Coronary artery (tissue), 2 donors: ENCODE results near the gene SLC66A1.
A peak's percentile ranks its signal among the peaks of the same experiment; 100 is the strongest.

Experiments used
- DNase-seq: peaks from one replicate; pipeline ENCODE4 v3.0.0-alpha.2; 2017; ENCODE audit warnings: low spot score
- H3K27ac ChIP-seq, 2 donors: fragments of 200-600 bp; sonication (generic); one replicate each; pipeline ENCODE4 v1.5.1; 2016 to 2019
- H3K4me3 ChIP-seq: fragments of 200-600 bp; sonication (generic); 2 replicates; pipeline ENCODE4 v1.5.1; 2016; ENCODE audit warnings: mild to moderate bottlenecking, moderate library complexity
- TF ChIP-seq, protein P1 (sequence below): fragments of 200-600 bp; sonication (generic); IDR thresholded peaks from one replicate; pipeline ENCODE4 v1.5.1; 2019; ENCODE audit warnings: antibody characterized with exemption

SLC66A1 gene

DNA sequence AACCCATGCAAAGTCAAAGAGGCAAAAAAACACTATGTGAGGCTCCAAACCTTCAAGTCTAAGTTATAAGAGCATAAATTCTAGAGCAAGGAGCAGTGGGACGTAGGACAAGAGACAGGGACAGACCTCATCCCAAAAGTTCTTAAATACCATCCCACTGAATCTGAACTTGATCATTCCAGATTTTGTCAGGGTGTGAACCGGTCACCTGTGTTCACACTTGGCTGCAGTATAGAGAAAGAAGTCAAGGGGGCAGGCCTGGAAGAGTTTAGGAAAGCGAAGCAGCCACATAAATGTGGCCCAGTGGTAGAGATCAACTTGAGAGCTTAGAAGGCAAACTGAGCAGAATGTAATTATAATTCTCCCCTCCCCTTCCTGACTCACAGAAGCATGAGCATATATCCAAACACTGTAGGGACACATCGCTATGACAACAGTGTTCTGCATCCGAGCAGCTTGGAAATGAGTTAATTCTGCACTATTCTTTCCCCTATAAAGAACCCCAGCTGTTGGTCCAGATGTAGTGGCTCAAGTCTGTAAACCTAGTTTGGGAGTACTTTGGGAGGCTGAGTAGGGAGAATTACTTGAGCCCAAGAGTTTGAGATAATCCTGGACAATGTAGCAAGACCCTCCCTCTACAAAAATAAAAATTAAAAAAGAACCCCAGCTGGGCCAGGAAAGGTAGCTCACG, 2.9 kb upstream of the SLC66A1 start:
- TF ChIP-seq, protein P1, sequence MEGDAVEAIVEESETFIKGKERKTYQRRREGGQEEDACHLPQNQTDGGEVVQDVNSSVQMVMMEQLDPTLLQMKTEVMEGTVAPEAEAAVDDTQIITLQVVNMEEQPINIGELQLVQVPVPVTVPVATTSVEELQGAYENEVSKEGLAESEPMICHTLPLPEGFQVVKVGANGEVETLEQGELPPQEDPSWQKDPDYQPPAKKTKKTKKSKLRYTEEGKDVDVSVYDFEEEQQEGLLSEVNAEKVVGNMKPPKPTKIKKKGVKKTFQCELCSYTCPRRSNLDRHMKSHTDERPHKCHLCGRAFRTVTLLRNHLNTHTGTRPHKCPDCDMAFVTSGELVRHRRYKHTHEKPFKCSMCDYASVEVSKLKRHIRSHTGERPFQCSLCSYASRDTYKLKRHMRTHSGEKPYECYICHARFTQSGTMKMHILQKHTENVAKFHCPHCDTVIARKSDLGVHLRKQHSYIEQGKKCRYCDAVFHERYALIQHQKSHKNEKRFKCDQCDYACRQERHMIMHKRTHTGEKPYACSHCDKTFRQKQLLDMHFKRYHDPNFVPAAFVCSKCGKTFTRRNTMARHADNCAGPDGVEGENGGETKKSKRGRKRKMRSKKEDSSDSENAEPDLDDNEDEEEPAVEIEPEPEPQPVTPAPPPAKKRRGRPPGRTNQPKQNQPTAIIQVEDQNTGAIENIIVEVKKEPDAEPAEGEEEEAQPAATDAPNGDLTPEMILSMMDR: no peak
- no peak for DNase-seq
- H3K27ac ChIP-seq: no peak overlapping the region
- H3K4me3 ChIP-seq: no peak overlapping the region

DNA sequence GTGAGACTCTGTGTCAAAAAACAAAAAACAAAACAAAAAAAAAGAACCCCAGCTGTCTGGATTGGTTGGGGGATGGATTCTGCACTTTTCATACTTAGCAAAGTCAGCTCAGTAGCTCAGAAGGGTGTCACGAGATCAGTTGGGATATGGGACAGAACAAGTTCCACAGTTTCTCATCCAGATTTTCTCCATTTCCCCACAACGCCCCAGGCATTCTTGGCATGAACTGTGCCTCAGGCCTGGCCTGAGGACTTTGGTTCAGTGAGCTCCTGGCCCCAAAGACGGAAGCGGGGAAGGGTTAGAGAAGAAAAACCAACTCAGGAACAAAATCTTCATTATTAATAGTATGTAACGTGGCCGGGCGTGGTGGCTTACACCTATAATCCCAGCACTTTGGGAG, 2.1 kb upstream of the SLC66A1 start:
- Histone ChIP-seq H3K27ac (no peak overlapping the region), H3K4me3 (no peak overlapping the region)
- no peak for DNase-seq
- TF ChIP-seq, protein P1: no peak

DNA sequence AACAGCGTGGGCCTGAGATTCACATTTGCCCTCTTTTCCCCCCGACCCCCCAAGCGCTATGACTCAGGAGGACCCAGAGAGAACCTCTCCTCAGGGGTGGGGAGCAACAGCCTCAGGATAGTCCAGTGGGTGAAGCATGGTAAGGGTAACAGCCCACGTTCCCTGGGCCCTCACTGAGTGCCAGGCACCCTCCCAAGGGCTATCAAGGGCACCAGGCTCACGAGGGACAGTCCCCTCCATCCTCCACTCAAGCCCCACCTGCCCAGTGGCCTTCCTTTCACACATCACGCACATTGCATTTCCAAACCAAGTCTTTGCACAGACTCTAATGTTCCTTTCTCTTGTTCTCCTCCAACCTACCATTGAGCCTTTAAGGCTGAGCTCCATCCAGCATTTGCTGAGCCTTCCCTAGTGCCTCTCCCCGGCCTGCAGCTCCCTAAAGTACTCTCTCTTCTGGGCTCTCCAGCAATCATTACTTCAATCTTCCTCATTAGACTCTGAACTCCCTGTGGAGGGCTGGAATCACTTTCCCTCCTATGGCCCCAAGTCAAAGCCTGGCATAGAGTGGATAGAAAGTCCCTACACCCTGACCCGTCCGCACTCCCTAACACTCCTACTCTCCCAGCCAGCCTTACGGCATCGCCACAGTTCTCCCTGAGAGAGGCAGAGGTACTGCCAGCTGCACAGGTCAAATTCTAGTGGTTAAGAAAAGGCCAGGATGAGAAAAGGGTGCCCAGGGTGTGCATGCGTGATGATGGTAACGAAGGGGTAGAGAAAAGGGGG, 1.2 kb upstream of the SLC66A1 start:
- Histone ChIP-seq H3K27ac (peak overlapping the region; percentile 28 to 98), H3K4me3 (peak overlapping the region; percentile 89)
- TF ChIP-seq, protein P1: no peak
- no peak for DNase-seq

DNA sequence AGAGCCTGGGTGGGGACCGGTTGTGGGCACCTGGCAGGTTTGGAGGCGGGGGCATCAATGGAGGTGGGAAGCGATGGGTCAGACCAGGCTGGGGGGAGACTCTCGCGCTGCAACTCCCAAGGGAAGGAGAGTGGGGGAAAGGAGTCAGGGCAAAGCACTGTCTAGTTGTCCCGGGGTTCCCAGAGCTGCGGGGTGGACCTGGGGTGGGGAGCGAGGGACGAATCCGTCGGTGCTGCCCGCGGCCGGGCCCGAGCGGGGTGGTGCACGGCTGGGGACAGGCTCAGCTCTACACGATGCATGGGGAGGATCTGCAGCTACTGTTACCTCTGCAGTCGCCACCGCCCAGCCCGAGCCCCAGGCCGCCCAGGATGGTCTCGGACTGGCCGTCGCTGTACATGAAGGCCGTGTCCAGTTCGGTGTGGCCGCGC, 609 bp upstream of the SLC66A1 start:
- TF ChIP-seq, protein P1: no peak
- Histone ChIP-seq H3K4me3 (peak overlapping the region; percentile 89), H3K27ac (peak overlapping the region; percentile 28 to 98)
- no peak for DNase-seq

DNA sequence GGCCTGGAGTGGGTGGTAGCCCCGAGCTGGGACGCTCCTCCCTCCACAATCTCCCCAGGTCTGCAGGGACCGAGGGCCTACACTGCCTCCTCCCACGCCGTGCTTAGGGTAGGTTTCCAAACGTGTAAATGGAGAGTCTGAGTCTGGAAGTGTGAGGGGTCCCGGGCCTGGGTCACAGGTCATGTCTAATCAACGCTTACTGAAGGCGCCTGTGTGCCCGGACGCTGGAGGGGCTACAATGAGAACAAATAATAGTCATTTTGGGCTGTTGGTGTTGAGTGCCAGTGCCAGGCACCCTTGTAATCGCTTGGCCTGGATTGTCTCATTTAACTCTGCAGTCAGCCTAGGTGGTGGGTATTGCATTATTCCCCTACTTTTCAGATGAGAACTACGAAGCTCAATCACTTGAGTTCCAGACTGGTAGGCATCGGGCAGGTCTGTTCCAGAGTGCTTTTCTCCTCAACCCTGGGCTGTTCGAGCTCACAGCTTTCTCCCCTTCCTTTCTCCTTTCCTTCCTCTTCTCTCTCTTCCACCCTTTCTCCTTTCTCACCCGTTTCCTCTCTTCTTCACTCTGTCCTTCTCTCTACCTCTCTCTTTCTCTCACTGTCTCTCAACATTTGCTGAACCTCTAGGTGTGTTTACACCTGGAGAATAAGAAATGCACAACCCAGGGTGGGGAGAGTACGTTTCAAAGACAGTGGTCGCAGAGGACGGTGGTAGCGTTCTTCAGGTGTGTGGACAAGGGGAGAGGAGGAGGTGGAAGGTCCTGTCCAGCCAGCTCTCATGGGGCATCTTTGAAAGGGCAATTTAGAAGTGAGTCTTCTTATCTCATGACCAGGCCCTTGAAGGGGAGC, 883 bp downstream of the SLC66A1 start:
- peak overlapping the region; percentile 66 to 98 for H3K27ac ChIP-seq
- no peak for DNase-seq
- TF ChIP-seq, protein P1: no peak

DNA sequence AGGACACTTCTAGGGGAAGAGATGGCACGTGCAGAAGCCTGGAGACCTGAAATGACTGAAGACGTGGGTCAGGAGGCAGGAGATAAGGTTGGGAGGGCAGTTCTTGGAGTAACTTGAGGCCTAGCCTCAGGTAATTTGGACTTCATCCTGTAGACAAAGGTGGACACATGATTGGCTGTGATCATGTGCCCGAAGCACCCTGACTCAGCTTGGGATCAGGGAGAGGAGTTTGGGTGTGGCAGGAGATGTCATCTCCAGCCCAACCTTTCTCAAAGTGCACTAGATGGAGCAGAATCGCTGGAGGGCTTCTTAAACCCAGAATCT, 1.5 kb downstream of the SLC66A1 start:
- TF ChIP-seq, protein P1: no peak
- H3K4me3 ChIP-seq: no peak overlapping the region
- DNase-seq: no peak
- no peak overlapping the region for H3K27ac ChIP-seq

More for the DNA sequence above, 883 bp downstream of the SLC66A1 start:
- H3K4me3 ChIP-seq: peak overlapping the region; percentile 89
